Endometrial microvascular endothelial cells (primary cell): ENCODE measurements around the gene FAM107B. TPM values are rescaled to one million over a fixed set of nuclear protein-coding genes. Genes with fewer than 3 reads are reported as not detected.

ENCODE experiments used
- in situ Hi-C: cut with HindIII; loops from 2 replicates; pipeline ENCODE4 v1.10.0; 2017; ENCODE audit warnings: low sequenced_read_pairs, low pct_unique_long_range_greater_than_20kb; ENCODE audit errors: inconsistent ontology term
- total RNA-seq: library from RNA; depleted of rRNA; stranded (reverse); fragments of >200 nt; gene quantifications from one replicate; pipeline ENCODE4 v1.2.3, GENCODE V29; 2015; ENCODE audit errors: inconsistent ontology term

The FAM107B gene
- total RNA-seq, 1 donor from 2014 or later = 77.7 TPM

DNA sequence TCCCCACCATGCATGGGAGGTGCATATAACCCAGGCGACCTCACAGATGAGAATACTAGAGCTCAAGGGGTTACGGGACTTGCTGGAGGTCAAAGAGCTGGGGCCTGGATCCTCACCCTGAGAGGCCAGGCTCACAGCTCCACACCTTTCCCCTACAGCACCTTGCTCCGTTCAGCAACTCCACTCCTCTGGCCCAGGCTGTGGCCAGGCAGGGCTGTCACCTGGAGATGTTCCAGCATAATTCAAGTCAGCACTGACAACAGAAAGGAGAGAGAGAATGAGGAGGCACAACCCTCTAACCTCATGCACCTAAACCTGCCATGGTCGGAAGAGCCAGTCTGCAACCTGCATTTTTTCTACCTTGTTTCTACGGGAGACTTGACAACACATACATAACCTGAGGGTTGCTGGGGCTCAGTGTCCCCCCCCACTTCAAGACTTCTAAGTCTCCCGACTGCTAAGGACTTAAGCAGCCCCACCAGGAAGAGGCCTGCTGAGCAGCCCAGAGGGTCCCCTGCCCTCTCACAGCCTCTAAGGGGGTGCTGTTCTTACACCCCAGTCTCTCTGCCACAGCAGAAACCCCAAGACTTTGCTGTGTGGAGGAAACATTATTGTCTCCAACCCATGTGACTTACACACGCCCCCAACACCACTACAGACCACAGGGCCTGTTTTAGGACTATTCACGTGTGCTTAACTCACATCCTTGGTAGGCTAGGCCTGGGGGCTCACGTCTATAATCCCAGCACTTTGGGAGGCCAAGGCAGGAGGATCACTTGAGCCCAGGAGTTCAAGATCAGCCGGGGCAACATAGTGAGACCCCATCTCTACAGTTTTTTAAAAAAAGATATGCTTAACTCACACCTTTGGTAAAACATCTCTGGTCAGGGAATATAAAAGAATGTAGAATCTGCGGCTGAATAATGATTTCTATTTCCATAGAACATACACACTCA, 175.6 kb downstream of the FAM107B start:
- in situ Hi-C loops = loop anchor here (25.0 kb wide), 1 partner anchor 188 kb away; no protein-coding TSS in a partner anchor

DNA sequence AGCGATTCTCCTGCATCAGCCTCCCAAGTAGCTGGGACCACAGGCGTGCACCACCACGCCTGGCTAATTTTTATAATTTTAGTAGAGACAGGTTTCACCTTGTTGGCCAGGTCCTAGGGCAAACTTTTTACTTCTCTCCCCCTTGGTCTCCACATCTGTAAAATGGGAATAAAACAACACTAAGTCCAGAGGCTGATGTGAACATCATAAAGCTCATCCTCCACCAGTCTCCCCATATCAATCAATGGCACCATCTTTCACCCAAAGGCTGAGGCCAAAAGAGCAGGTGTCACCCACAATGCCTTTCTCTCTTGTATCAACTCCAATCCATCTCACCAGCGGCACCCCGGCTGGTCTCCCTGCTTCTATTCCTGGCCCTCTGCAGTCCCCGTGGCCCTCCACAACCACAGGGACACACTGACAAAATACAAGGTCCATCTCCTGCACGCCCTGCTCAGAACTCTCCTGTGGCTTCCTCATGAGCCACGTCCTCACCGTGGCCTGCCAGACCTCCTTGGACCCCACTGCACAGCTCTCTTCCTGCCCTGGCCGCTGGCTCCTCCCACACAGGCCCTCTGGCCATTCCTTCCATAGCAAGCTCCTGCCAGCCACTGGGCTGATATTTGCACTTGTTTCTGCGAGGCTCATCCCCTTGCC, 179.0 kb downstream of the FAM107B start:
- in situ Hi-C loops = loop anchor here (25.0 kb wide), 1 partner anchor 192 kb away; no protein-coding TSS in a partner anchor

DNA sequence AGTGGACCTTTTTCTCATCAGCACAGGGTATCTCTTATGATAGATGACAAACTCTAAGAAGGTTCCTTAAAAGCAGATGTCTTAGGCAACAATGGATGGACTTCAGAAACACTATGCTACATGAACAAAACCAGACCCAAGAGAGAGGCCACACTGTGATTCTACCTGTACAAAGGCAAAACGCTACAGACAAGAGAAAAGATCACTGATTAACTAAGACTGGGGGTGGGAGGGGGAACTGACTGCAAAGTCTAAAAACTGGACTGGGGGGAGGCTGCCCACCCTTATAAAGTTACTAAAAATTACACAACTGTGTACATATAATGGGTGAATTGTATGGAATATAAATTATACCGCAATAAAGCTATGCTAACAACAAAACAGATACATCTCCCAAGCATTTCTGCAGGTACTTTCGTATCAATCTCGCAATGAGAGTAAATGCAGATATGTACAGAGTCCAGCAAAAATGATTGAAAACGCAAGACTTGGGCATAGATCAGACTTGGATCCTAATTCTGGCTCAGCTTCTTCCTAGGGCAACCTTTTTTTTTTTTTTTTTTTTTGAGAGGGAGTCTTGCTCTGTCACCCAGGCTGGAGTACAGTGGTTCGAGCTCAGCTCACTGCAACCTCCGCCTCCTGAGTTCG, 179.7 kb downstream of the FAM107B start:
- in situ Hi-C loops = loop anchor here (25.0 kb wide), 1 partner anchor 192 kb away; no protein-coding TSS in a partner anchor

DNA sequence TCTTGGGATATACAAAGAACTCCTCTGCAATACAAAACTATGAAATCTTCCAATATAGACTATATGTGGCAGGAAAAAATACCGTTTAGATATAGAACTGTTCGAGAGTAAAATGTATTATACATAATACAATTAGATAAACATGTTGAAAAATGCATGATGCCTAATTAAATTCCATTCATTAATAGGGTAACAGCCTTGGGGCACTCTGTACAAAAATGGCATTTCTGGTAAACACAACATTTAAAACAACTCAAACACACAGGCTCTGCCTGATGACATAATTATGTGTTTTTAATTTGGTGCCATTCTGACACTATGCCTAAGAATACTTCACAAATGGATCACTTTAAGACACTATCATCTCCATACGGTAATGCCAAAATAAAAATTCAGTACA, 180.9 kb downstream of the FAM107B start:
- in situ Hi-C loops = loop anchor here (25.0 kb wide), 1 partner anchor 193 kb away; no protein-coding TSS in a partner anchor

DNA sequence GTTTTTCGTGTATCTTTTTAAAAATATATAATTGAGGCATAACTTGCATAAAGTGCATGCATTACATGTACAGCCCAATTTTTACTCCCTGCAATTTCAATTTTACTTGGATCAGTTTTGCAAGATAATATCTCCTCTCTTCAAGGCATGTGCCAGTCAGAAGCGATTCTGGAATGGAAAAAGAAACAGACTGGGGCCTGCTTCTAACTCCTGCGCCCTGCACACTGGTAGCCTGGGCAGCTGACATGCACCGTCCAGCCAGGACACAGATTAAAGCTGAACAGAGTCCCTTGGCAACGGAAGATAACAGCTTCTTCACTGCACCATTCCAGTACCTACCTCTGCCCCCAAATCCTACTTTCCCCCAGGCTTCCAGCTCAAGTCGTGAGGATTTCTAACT, 182.1 kb downstream of the FAM107B start:
- in situ Hi-C loops = loop anchor here (25.0 kb wide), 1 partner anchor 195 kb away; no protein-coding TSS in a partner anchor

DNA sequence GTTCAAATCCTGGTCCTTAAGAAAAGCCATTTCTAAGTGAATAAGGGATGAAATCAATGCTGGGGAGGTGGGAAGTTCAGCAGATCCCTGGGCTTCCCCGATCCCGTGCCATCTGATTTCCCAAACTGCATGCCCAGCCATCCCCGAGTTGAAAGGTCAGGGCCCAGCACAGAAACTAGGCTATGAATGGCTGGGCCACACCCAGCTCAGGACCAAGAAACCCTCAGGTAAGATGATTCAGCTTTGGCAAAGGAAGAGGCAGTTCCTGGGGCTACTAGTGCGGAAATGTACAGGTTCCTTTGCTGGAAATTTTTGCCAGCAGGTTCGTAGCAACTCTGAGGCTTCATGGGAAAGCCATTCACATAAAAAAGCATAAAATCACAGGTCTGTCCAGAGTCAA, 182.7 kb downstream of the FAM107B start:
- in situ Hi-C loops = loop anchor here (25.0 kb wide), 1 partner anchor 195 kb away; no protein-coding TSS in a partner anchor

DNA sequence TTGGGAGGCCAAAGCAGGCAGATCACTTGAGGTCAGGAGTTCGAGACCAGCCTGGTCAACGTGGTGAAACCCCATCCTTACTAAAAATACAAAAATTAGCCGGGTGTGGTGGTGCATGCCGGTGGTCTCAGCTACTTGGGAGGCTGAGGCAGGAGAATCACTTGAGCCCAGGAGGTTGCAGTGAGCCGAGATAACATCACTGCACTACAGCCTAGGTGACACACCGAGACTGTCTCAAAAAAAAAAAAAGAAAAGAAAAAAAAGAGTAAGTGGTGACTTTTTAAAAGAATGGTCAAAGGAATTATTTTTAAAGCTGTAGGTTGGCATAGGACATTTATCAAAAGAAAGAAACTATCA, 185.8 kb downstream of the FAM107B start:
- in situ Hi-C loops = loop anchor here (25.0 kb wide), 1 partner anchor 198 kb away; no protein-coding TSS in a partner anchor

DNA sequence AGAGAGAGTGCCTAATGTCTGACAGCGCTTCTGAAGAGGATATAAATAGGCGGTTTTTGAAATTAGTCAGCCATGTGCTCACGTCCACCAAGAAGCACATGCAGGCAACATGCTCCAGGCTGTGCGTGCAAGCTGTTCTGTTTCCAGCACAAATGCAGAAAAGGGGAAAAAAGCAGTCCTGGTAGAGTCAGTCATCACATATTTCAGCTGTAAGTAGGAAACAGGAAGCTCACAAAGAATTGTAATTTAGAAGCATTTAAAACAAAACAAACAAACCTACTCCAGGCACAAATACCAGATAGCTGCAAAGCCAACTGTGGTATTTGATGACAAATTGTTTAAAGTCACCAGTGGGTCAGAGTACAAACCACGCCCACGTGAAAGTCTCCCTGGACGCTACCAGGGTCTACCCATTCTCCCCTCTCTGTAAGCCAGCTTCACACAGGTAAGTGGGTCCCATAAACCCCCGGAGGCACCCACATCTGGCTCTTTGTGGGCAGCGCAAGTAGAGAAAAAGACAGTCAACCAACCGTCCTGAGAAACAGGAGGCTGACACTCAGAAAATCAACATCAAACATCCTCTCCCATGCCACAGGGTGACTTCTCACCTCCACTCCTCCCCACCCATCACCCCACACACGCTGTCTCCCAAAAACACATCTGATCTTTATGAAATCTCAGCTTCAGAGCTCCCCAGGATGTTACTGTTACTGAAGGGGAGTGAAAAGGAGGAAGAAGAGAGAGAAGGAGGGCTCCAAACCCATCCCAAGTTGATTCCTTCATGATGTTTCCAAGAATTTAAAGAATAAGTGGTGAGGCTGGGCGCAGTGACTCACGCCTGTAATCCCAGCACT, 186.4 kb downstream of the FAM107B start:
- in situ Hi-C loops = loop anchor here (25.0 kb wide), 1 partner anchor 199 kb away; no protein-coding TSS in a partner anchor

DNA sequence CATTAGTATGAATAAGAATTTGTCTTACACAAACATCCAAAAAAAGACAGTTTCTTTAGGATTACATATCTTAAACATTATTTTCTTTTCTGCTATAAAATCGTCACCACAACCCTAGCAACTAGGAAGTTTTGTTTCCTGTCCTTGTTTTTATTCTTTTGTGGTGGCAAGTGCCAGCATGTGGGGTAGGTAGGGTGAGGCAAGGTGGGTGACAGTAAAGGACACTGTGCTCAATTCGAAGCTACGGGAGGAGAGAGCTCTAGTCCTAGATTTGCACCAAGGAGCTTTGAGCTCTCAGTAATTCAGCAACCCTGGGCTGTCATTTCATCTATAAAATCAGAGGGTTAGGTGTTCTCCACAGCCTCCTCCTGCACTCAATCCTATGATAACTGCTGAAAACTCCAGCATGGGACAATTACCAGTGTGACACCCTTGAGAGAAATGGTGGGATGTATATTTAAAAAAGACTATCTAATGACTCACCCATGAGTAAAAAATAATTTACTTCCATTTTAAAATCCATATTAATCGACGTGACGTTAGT, 187.1 kb downstream of the FAM107B start:
- in situ Hi-C loops = loop anchor here (25.0 kb wide), 1 partner anchor 200 kb away; no protein-coding TSS in a partner anchor

DNA sequence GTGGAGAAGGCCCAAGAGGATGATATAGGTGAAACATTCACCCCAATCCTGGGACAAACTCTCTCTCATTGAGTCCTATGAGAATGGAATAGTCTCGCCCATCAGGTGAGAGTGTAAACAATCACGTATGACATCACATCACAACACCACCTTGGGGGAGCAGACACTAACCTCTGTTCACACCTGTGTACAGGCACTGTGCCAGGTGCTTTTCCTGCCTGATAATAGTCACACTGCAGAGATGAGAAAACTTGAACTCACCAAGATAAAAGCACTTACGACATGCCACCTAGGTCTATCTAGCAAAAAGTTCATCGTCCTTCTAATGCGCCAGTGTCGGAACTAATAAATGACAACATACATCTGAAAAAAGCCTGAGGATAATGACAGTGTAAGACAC, 187.8 kb downstream of the FAM107B start:
- in situ Hi-C loops = loop anchor here (25.0 kb wide), 1 partner anchor 200 kb away; no protein-coding TSS in a partner anchor

DNA sequence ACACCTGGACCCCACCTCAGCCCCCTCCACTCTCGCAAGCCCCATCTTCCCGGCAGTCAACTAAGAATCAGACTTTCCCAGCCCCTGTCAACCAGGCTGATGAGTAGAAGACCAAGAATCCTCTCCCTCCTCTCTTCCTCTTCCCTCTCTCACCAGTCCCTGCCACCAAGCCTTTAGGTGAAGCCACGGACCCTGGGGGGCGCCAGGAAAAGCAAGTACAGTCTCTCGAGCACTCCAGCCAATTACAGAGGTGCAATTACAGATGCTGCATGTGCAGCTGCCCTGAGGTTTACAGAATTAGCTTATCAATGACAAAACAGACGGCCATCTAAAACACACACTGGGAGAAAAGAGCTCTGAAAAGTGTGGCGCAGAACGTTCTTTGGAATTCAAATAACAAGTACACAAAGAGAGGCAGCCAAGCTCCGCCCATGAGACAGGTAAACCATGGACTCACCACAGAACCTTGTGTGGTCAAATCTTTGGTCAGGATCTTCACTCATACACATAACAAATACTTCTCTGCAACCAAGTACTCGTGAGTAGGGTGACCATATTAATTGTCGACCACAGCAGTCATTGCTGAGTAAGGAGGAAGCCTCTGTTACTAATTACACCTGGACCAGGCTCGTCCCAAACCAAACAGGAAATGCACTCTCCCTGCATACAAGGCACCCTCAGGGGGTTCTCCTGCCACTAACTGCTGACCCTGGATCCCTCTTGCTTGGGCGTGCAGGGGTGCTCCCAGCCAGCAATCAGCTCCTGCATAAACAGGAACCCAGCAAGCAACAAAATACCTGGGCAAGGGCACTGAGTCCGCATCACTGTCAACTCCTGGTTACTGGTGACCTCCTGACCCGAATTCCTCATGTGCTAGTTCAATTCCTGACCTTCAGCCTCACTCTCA, 189.2 kb downstream of the FAM107B start:
- in situ Hi-C loops = loop anchor here (25.0 kb wide), 1 partner anchor 202 kb away; no protein-coding TSS in a partner anchor

DNA sequence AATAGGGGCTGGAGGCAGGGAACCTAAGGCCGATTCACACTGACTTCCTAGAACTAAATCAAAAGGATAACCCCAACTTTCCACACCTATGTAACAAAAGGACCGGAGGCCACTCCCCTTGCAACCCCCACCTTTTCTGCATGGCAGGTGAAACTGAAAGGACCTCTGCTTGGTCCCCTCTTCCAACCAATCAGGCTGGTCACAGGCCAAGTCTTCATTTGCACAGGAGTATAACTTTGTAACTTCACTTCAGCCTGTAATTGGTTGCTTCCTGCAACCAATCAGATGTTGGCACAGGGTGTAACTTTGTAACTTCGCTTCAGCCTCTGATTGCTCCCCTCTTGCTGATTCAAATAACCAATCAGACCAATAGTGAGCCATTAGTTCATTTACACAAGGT, 190.0 kb downstream of the FAM107B start:
- in situ Hi-C loops = loop anchor here (25.0 kb wide), 1 partner anchor 203 kb away; no protein-coding TSS in a partner anchor

DNA sequence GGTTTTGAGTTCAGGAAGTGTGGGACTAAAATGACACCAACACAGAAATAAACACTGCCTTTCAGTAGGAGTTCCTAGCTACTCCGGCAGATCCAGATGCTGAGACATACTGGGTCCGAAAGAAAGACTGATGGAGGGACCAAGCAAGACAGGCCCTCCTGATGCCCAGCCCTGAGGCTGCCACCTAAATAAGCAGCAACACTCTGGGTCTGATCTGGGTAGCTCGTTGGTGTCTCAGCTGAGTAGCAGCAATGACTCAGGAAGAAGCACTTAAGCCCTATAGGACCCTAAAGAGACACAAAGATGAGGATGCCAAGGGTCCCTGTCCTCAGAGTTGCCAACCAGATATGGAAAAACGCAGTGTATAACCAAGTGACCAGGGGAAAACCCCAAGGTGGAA, 190.7 kb downstream of the FAM107B start:
- in situ Hi-C loops = loop anchor here (25.0 kb wide), 1 partner anchor 203 kb away; no protein-coding TSS in a partner anchor

DNA sequence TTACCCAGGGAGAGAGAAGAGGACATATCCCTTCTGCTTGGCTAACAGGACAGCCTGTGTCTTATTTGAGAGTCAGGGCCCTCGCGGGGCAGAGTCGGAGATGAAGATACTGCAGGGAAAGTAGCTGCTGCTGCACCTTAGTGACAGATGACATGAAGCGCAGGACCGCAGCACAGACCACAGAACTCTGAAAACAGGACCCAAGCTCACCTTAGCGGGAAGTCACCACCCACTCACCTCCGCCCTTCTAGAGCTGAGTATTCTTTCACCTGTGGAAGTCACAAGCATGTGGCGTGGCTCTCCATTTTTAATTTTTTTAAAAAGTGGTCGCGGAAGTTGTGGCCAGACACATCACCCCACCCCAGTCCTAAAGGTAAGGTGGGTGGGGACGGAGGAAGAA, 191.4 kb downstream of the FAM107B start:
- in situ Hi-C loops = loop anchor here (25.0 kb wide), 1 partner anchor 204 kb away; no protein-coding TSS in a partner anchor

DNA sequence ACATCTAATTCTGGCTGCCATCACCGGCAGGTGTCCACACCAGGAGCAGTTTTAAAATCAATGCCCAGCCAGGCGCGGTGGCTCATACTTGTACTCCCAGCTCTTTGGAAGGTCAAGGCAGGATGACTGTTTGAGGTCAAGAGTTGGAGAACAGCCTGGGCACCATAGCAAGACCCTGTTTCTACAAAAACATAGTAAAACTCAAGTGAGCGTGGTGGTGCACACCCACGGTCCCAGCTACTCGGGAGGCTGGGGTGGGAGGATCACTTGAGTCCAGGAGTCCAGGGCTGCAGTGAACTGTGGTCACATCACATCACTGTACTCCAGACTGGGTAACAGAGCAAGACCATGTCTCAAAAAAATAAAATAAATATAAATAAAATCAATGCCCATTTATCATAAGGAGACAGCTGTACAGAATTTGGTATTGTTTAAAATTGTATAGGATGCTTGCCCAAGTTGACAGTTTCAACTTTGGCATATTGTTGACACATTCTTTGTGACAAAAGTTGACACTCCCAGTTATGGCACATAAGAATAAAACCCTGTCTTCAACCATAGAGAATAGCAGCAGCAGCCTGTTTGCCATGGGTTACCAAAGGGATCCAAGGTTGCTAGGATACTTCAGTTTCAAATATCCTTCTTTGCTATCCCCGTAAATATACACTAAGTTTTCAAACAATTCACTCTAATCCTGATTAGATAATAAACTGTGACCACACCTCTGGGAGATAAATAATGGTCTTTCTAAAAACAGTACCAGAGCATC, 193.0 kb downstream of the FAM107B start:
- in situ Hi-C loops = loop anchor here (25.0 kb wide), 1 partner anchor 206 kb away; no protein-coding TSS in a partner anchor
